ENCODE results near the gene CEACAM18. TPM values are rescaled to one million over a fixed set of nuclear protein-coding genes. Genes with fewer than 3 reads are reported as not detected.

CEACAM18 gene
- total and polyA plus RNA-seq, 8 donors = not detected

DNA sequence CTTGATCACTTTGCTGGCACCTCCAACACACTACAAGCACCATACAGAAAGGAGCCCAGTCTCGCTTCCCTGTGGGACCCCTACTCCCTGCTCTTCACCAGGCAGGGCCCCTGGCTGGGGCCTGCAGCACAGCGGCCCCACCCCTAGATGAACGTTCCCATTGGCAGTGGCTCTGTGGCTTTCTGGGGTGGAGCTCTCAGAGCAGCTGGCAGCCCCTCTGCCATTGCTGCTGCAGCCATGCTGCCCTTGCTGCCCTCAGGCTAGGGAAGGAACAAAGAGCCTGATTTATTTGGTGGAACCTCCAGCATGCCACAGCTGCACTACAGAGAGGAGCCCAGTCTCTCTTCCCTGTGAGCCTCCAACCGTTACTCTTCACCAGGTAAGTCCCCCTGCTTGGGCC lies 47.3 kb downstream of the CEACAM18 start:
- TF ChIP-seq, protein P1, sequence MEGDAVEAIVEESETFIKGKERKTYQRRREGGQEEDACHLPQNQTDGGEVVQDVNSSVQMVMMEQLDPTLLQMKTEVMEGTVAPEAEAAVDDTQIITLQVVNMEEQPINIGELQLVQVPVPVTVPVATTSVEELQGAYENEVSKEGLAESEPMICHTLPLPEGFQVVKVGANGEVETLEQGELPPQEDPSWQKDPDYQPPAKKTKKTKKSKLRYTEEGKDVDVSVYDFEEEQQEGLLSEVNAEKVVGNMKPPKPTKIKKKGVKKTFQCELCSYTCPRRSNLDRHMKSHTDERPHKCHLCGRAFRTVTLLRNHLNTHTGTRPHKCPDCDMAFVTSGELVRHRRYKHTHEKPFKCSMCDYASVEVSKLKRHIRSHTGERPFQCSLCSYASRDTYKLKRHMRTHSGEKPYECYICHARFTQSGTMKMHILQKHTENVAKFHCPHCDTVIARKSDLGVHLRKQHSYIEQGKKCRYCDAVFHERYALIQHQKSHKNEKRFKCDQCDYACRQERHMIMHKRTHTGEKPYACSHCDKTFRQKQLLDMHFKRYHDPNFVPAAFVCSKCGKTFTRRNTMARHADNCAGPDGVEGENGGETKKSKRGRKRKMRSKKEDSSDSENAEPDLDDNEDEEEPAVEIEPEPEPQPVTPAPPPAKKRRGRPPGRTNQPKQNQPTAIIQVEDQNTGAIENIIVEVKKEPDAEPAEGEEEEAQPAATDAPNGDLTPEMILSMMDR (IDR thresholded peaks at IDR 0.05) = no peak
- H3K9me3 ChIP-seq = no peaks in the 10 kb centered on the region
- no peak for ATAC-seq

DNA sequence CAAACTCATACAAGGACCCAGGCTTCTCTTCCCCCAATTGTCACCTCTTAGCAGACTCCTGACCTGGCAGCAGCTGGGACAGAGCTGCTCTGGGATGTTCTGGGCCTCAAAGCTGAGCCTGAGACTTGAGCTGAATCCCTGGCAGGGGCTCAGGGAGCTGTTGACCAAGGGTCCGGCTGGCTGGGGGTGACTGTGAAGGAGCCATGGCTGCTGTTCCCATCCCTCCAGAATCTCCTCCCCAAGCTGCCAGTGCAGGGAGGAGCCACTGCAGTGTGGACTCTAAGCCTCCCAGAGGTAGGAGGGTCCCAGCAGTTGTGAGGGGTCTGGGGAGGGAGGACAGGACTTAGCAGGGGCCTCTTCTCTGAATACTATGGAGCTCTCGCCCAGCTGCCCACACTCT lies 51.0 kb downstream of the CEACAM18 start:
- no peak overlapping the region for H3K4me3 ChIP-seq
- ATAC-seq (no peak), DNase-seq (no peak)
- no peak overlapping the region for H3K27ac ChIP-seq
- no peaks in the 10 kb centered on the region for H3K9me3 ChIP-seq
- intact Hi-C loops (cut with DNase I) = no loop called here
- no peaks in the 10 kb centered on the region for H3K36me3 ChIP-seq
- H3K27me3 ChIP-seq = peaks cover 0 to 77% of the 10 kb centered on the region in 2 donors
- H3K4me1 ChIP-seq = peaks cover 0 to 10% of the 10 kb centered on the region in 2 donors
- TF ChIP-seq, protein P1 (IDR thresholded peaks at IDR 0.05) = no peak

More for the DNA sequence above, 47.3 kb downstream of the CEACAM18 start:
- H3K27me3 ChIP-seq = peaks cover 0 to 67% of the 10 kb centered on the region in 2 donors
- no peak for DNase-seq
- no peaks in the 10 kb centered on the region for H3K36me3 ChIP-seq
- no peak overlapping the region for H3K27ac ChIP-seq
- intact Hi-C loops (cut with DNase I) = no loop called here
- no peak overlapping the region for H3K4me3 ChIP-seq
- no peaks in the 10 kb centered on the region for H3K4me1 ChIP-seq

DNA sequence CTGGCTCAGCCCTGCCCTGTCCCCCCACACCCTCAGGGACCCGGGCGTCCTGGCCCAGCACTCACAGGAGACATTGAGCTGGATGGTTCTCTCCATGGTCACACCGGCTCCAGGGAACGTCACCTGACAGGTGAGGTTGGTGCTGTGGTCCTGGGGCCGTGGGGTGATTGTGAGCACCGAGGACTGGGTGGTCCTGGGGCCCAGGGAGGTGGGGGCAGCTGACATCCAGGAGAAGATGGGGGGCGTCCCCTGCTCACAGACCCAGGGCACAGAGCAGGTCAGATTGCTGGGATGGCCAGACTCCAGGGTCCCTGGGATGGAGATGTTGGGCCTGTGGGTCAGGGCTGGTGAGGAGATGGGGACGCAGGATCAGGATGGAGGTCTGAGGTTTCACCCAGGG lies 52.3 kb downstream of the CEACAM18 start:
- intact Hi-C loops (cut with DNase I) = no loop called here
- no peak for DNase-seq

DNA sequence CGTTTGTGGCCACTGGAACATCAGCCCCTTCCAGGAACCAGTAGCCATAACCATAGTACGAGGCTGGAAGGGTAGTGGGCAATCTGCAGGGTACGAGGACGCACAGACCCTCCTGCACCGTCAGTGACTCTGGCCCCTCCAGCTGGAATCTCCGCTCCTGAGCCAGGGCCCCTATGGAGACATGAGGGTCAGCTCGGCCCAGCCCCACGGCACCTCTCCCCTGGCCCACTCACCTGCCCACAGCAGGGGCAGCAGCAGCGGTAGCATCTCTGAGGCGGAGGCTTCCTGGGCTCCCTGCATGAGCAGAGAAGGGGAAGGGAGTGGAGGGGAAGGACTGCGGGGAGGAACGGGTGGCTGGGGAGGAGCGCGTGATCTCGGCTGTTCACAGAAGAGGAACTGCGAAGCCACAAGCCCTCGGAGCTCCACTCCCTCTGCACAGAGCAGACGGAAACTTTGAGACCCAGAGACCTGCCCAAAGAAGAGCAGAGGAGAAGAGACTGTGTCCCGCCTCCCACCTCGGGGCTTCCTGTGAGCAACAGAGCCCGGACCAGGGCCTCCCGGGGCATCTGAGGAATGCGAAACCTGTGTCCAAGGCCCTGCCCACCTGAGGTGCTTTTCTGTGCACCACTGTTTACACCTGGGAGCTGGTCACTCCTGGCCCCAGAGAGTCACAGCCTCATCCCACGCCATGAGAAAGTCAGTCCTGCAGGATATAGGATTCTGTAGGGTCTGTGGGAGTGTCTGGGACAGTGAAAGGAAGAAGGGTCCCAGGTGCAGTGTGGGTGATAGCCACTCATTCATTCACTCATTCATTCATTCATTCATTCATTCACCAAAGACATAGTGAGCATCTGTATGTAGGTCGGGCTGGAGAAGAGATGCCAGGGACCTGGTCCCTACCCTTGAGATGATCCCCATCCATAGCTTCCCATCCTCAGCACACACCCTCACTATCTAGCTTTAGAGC lies 53.3 kb downstream of the CEACAM18 start, which contains the start of gene SIGLEC6:
TSS of gene SIGLEC6 (minus strand) at position 322 of the 967 bp plus-strand sequence. CDS start at position 300, 22 bp downstream.
- no peak within 1 kb of the TSS for H3K4me3 ChIP-seq
- peak; percentile 94 for ATAC-seq
- H3K36me3 ChIP-seq = no peaks in the 10 kb centered on the region
- H3K4me1 ChIP-seq = peaks cover 0 to 10% of the 10 kb centered on the region in 2 donors
- intact Hi-C loops (cut with DNase I) = no loop called here
- H3K27ac ChIP-seq = no peak within 1 kb of the TSS
- DNase-seq = peak in 3 of 4 donors; percentile 6 to 92 (median 88)
- H3K27me3 ChIP-seq = peaks cover 0 to 62% of the 10 kb centered on the region in 2 donors
- TF ChIP-seq, protein P1 (IDR thresholded peaks at IDR 0.05) = no peak
- H3K9me3 ChIP-seq = peaks cover 0 to 2% of the 10 kb centered on the region in 2 donors

More for the DNA sequence above, 52.3 kb downstream of the CEACAM18 start:
- TF ChIP-seq, protein P1 (IDR thresholded peaks at IDR 0.05) = no peak
- Histone ChIP-seq H3K27me3 (peaks cover 0 to 64% of the 10 kb centered on the region in 2 donors), H3K9me3 (no peaks in the 10 kb centered on the region), H3K36me3 (no peaks in the 10 kb centered on the region), H3K4me3 (no peak overlapping the region), H3K27ac (no peak overlapping the region), H3K4me1 (peaks cover 0 to 10% of the 10 kb centered on the region in 2 donors)
- ATAC-seq = no peak

DNA sequence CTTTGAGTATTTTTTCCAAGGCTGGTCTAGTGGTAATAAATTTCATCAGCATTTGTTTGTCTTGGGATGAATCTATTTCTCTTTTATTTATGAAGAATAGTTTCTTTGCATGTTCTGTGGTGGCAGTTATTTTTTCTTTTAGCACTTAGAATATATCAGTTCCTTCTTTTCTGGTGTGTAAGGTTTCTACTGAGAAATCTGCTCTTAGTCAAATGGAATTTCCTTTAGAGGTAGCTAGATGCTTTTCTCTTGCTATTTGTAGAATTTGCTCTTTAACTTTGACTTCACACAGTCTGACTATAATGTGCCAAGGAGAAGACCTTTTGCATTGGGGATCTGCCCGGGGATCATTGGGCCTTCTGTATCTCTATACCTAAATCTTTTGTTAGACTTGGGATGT lies 57.2 kb downstream of the CEACAM18 start:
- H3K9me3 ChIP-seq = peaks cover 0 to 2% of the 10 kb centered on the region in 2 donors
- no peak overlapping the region for H3K4me3 ChIP-seq
- H3K27ac ChIP-seq = no peak overlapping the region
- DNase-seq (no peak), ATAC-seq (no peak)
- intact Hi-C loops (cut with DNase I) = no loop called here
- H3K4me1 ChIP-seq = peaks cover 0 to 10% of the 10 kb centered on the region in 2 donors
- no peaks in the 10 kb centered on the region for H3K36me3 ChIP-seq
- TF ChIP-seq, protein P1 (IDR thresholded peaks at IDR 0.05) = no peak
- peaks cover 0 to 69% of the 10 kb centered on the region in 2 donors for H3K27me3 ChIP-seq

All from left lung (tissue), 10 donors.